Measurements from ENCODE around the gene GCKR. TPM values are rescaled to one million over a fixed set of nuclear protein-coding genes. Genes with fewer than 3 reads are reported as not detected.
"Not testable (repeated sequence)": the region's sequence is repeated elsewhere in the genome, so short reads cannot be mapped to it uniquely, and the experiment has no call there.

The GCKR gene
- total RNA-seq, 1 experiment from 2014 or later = not detected

DNA sequence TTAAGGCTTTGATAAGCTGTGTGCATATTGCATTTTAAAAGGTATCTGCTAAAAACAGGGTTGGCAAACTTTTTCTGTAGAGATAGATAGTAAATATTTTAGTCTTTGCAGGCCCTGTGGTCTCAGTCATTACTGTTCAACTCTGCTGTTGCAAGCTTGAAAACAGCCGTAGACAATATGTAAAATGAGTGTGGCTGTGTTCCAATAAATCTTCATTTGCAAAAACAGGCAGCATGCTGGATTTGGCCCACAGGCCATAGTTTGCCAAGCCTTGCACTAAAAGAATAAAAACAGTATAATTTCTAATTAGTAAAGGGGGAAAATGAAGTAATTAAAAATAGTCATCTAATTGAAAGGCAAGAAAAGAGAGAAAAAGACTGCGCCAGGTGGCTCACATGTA is 35.3 kb downstream of the GCKR start:
- H3K4me2 ChIP-seq (ENCODE audit: low read length) = no peak overlapping the region
- H3K27me3 ChIP-seq (ENCODE audit: insufficient read depth, low read length) = no peaks in the 10 kb centered on the region
- no peak overlapping the region for H3K9ac ChIP-seq (ENCODE audit: low read length)
- H3K4me1 ChIP-seq (ENCODE audit: control insufficient read depth in 1 of 2, insufficient read depth in 2 of 2, low read length in 2 of 2) = peaks cover 3 to 8% of the 10 kb centered on the region in 2 experiments; a peak in 3 of 4 replicates
- no peaks in the 10 kb centered on the region for H3K79me2 ChIP-seq (ENCODE audit: insufficient read depth, low read length)
- ATAC-seq (no peak), DNase-seq (ENCODE audit: low read depth, low spot score) (no peak)
- intact Hi-C loops (cut with micrococcal nuclease) = no loop called here
- no peak overlapping the region for H2AFZ ChIP-seq (ENCODE audit: low read depth, low read length, poor library complexity, severe bottlenecking)
- ChIA-PET CTCF (no interaction called here), RAD21 (ENCODE audit: low non-redundant PET in 1 of 2, low total read pairs in 2 of 2, uncharacterized antibody in 2 of 2, unreplicated experiment in 2 of 2) (no interaction called here), POLR2A (no interaction called here)
- TF ChIP-seq ZFX (IDR thresholded peaks at IDR 0.05) (no peak), ZNF274 (IDR thresholded peaks at IDR 0.05; ENCODE audit: low read depth, low read length) (no peak), YY1 (IDR thresholded peaks at IDR 0.05; ENCODE audit: extremely low read depth, insufficient replicate concordance, low read depth, low read length) (no peak), TCF7L2 (IDR thresholded peaks at IDR 0.05; ENCODE audit: borderline replicate concordance, extremely low read depth, insufficient read depth, insufficient read length) (no peak), EGR1 (IDR thresholded peaks at IDR 0.05; ENCODE audit: low read depth) (no peak), RAD21 (IDR thresholded peaks at IDR 0.05; ENCODE audit: low read depth) (no peak), SIN3A (IDR thresholded peaks at IDR 0.05; ENCODE audit: low read depth) (no peak), EZH2phosphoT487 (IDR thresholded peaks at IDR 0.05; ENCODE audit: borderline replicate concordance) (no peak)
- TF ChIP-seq, protein P1, sequence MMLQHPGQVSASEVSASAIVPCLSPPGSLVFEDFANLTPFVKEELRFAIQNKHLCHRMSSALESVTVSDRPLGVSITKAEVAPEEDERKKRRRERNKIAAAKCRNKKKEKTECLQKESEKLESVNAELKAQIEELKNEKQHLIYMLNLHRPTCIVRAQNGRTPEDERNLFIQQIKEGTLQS (IDR thresholded peaks at IDR 0.05) = no peak
- H4K20me1 ChIP-seq (ENCODE audit: insufficient read depth) = no peaks in the 10 kb centered on the region
- no peaks in the 10 kb centered on the region for H3K9me2 ChIP-seq (ENCODE audit: insufficient read depth)
- H3K27ac ChIP-seq (ENCODE audit: low read depth, low read length) = no peak overlapping the region
- no peaks in the 10 kb centered on the region for H3K36me3 ChIP-seq (ENCODE audit: control insufficient read depth in 1 of 2, insufficient read depth in 2 of 2, low read length in 2 of 2)
- H3K9me3 ChIP-seq (ENCODE audit: control insufficient read depth in 1 of 2, insufficient read depth in 1 of 2, low read depth in 1 of 2, low read length in 2 of 2) = no peaks in the 10 kb centered on the region
- no peak overlapping the region for H3K4me3 ChIP-seq (replicated peaks in 1 of 2; ENCODE audit: low read depth in 1 of 2, low read length in 2 of 2)
- no TSS peak for BruUV-seq (replicated peaks)

DNA sequence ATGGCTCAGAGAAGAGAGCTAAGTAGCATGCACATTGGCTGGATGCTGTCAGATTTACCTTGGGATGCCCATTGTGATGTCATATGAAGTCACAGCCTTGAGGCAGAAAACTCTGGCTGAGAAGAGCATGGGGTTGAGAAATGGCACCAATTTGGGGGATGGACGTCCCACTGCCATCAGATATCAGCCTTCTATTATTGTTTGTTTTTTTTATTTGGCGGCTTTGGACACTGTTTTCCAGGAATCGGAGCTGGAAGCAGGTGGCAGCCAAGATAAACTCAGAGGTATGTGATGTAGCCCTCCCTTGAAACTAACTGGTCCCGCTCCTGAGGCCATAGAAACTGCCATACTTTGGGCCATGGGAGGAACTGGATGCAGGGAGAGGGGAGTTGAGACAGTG is 40.6 kb downstream of the GCKR start:
- peaks cover 6% of the 10 kb centered on the region; the same call in 1 of the 2 replicates for H3K27me3 ChIP-seq (ENCODE audit: insufficient read depth, low read length)
- H4K20me1 ChIP-seq (ENCODE audit: insufficient read depth) = no peaks in the 10 kb centered on the region
- no TSS peak for BruUV-seq (replicated peaks)
- H3K4me2 ChIP-seq (ENCODE audit: low read length) = no peak overlapping the region
- CTCF ChIA-PET = no interaction called here
- H3K4me1 ChIP-seq (ENCODE audit: control insufficient read depth in 1 of 2, insufficient read depth in 2 of 2, low read length in 2 of 2) = no peaks in the 10 kb centered on the region
- ATAC-seq (no peak), DNase-seq (ENCODE audit: low read depth, low spot score) (no peak)
- H3K79me2 ChIP-seq (ENCODE audit: insufficient read depth, low read length) = no peaks in the 10 kb centered on the region
- H2AFZ ChIP-seq (ENCODE audit: low read depth, low read length, poor library complexity, severe bottlenecking) = no peak overlapping the region
- no peak overlapping the region for H3K27ac ChIP-seq (ENCODE audit: low read depth, low read length)
- no peaks in the 10 kb centered on the region for H3K36me3 ChIP-seq (ENCODE audit: control insufficient read depth in 1 of 2, insufficient read depth in 2 of 2, low read length in 2 of 2)
- TF ChIP-seq JUND (IDR thresholded peaks at IDR 0.05) = no peak
- TF ChIP-seq, protein P1 (IDR thresholded peaks at IDR 0.05) = no peak
- TF ChIP-seq YY1 (IDR thresholded peaks at IDR 0.05; ENCODE audit: extremely low read depth, insufficient replicate concordance, low read depth, low read length) = no peak
- H3K9me3 ChIP-seq (ENCODE audit: control insufficient read depth in 1 of 2, insufficient read depth in 1 of 2, low read depth in 1 of 2, low read length in 2 of 2) = no peaks in the 10 kb centered on the region
- H3K9ac ChIP-seq (ENCODE audit: low read length) = no peak overlapping the region
- POLR2A ChIA-PET = no interaction called here
- no peaks in the 10 kb centered on the region for H3K9me2 ChIP-seq (ENCODE audit: insufficient read depth)
- no peak overlapping the region for H3K4me3 ChIP-seq (replicated peaks in 1 of 2; ENCODE audit: low read depth in 1 of 2, low read length in 2 of 2)
- intact Hi-C loops (cut with micrococcal nuclease) = no loop called here
- RAD21 ChIA-PET (ENCODE audit: low non-redundant PET in 1 of 2, low total read pairs in 2 of 2, uncharacterized antibody in 2 of 2, unreplicated experiment in 2 of 2) = no interaction called here

DNA sequence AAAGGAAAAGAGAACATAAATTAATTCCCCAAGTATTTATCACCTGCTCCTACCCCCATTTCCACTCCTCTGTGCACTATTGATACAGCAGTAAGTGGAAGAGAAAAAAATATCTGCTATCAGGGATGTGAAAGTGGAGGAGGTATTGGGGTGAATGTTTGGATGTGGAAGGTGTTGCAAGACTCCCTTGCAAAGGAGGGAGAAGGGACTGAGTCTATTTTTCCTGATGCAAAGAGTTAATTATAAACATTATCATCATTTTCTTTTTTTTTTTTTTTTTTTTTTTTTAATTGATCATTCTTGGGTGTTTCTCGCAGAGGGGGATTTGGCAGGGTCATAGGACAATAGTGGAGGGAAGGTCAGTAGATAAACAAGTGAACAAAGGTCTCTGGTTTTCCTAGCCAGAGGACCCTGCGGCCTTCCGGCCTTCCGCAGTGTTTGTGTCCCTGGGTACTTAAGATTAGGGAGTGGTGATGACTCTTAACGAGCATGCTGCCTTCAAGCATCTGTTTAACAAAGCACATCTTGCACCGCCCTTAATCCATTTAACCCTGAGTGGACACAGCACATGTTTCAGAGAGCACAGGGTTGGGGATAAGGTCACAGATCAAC is 42.3 kb downstream of the GCKR start:
- H3K27me3 ChIP-seq (ENCODE audit: insufficient read depth, low read length); H3K4me2 ChIP-seq (ENCODE audit: low read length); H3K4me1 ChIP-seq (ENCODE audit: control insufficient read depth in 1 of 2, insufficient read depth in 2 of 2, low read length in 2 of 2); H4K20me1 ChIP-seq (ENCODE audit: insufficient read depth); H2AFZ ChIP-seq (ENCODE audit: low read depth, low read length, poor library complexity, severe bottlenecking); RAD21 ChIA-PET (ENCODE audit: low non-redundant PET in 1 of 2, low total read pairs in 2 of 2, uncharacterized antibody in 2 of 2, unreplicated experiment in 2 of 2); DNase-seq (ENCODE audit: low read depth, low spot score); CTCF ChIA-PET; H3K36me3 ChIP-seq (ENCODE audit: control insufficient read depth in 1 of 2, insufficient read depth in 2 of 2, low read length in 2 of 2); H3K27ac ChIP-seq (ENCODE audit: low read depth, low read length); H3K9ac ChIP-seq (ENCODE audit: low read length); H3K79me2 ChIP-seq (ENCODE audit: insufficient read depth, low read length); H3K9me2 ChIP-seq (ENCODE audit: insufficient read depth); ATAC-seq; H3K4me3 ChIP-seq (replicated peaks in 1 of 2; ENCODE audit: low read depth in 1 of 2, low read length in 2 of 2); BruUV-seq (replicated peaks); POLR2A ChIA-PET; H3K9me3 ChIP-seq (ENCODE audit: control insufficient read depth in 1 of 2, insufficient read depth in 1 of 2, low read depth in 1 of 2, low read length in 2 of 2); intact Hi-C loops (cut with micrococcal nuclease): not testable (repeated sequence)

All from HCT116 (cell line).